Measurements from ENCODE around the gene VTCN1. TPM values are rescaled to one million over a fixed set of nuclear protein-coding genes. Genes with fewer than 3 reads are reported as not detected.
A peak's percentile ranks its signal among the peaks of the same experiment; 100 is the strongest.

VTCN1 gene
- total and polyA plus RNA-seq, 2 donors (not counting 3 experiments of a cell fraction or from before 2014, with no cell fraction given) = not detected

DNA sequence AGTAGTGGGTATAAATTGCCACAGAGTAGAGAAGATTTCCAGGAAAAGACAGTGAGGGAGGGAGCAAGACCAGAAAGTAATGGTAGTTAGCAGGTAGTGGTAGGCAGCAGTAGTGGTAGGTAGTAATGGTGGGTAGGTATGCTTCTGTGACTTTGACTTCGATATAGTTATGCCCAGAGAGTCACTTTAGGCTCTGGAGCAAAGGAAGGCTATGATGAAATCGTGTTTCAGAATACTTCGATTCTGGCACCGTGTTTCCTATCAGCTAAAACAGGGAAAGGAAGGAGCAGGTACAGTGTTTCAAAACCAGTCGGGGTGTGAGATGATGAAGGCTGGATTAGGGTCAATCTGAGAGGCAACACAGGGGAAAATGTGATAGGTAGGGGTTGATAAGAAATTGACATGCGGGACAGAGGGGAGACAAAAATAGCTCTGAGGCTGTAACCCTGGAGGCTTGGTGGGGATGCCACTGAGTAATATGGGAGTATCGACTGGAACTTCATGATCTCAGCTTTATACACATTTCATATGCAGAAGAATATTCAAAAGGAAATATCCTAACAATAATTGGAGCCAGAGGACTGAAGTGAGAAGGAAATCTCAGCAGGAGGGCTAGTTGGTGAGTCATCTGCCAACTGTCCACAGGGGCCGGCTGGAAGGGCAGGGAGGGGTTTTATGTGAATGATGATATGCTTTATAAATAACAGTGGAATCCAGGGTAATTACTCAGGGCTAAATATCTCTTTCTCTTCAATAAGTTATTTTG is 64.0 kb downstream of the VTCN1 start:
- no peak for DNase-seq (ENCODE audit: low read depth, low spot score)
- no peaks in the 10 kb centered on the region for H3K36me3 ChIP-seq (ENCODE audit: control insufficient read depth in 2 of 2, extremely low read depth in 1 of 2, insufficient read depth in 2 of 2, low read length in 2 of 2)
- CTCF ChIA-PET = interaction anchor here (1.2 kb wide), 1 partner anchor 79 kb away, joined by 3 read pairs; no protein-coding TSS in a partner anchor
- BruUV-seq (replicated peaks) = no TSS peak
- FAIRE-seq = no peak
- H3K9me3 ChIP-seq (replicated peaks; ENCODE audit: control insufficient read depth, insufficient read depth, low read length) = no peaks in the 10 kb centered on the region
- intact Hi-C loops (cut with micrococcal nuclease) (no loop called here), dilution Hi-C loops (cut with MboI; ENCODE audit: extremely low pct_ligation_motif_present, low sequenced_read_pairs) (no loop called here)
- H3K79me2 ChIP-seq (ENCODE audit: control insufficient read depth, insufficient read depth, low read length) = no peaks in the 10 kb centered on the region
- H4K20me1 ChIP-seq (replicated peaks; ENCODE audit: control insufficient read depth, extremely low read depth, insufficient read depth, low read length) = no peaks in the 10 kb centered on the region
- TF ChIP-seq FOS (IDR thresholded peaks at IDR 0.05; ENCODE audit: borderline replicate concordance, insufficient read depth, low read length) = peak; percentile 60
- no peak for TF ChIP-seq GATA2 (IDR thresholded peaks at IDR 0.05; ENCODE audit: insufficient read depth, insufficient read length, low read depth, low read length)
- H3K4me2 ChIP-seq (ENCODE audit: insufficient read depth, low read length) = no peak overlapping the region
- POLR2A ChIA-PET = interaction anchor here (0.5 kb wide), 1 partner anchor 31 kb away, joined by 4 read pairs; no protein-coding TSS in a partner anchor
- H3K27me3 ChIP-seq (ENCODE audit: control insufficient read depth in 2 of 2, insufficient read depth in 2 of 2, low read length in 2 of 2) = no peaks in the 10 kb centered on the region
- no peaks in the 10 kb centered on the region for H3K9me1 ChIP-seq (replicated peaks; ENCODE audit: control insufficient read depth, extremely low read depth, insufficient read depth, low read length)
- no peaks in the 10 kb centered on the region for H3K4me1 ChIP-seq (ENCODE audit: control insufficient read depth, extremely low read depth, insufficient read depth, low read length)
- no peak overlapping the region for H3K9ac ChIP-seq (replicated peaks; ENCODE audit: extremely low read depth, insufficient read depth, low read length)
- no peak overlapping the region for H3K27ac ChIP-seq (ENCODE audit: insufficient read depth, low read depth, low read length)
- H3K4me3 ChIP-seq (replicated peaks in 1 of 3; ENCODE audit: insufficient read depth in 1 of 3, low read depth in 1 of 3, low read length in 3 of 3) = no peak overlapping the region
- no peak overlapping the region for H2AFZ ChIP-seq (ENCODE audit: low read depth, low read length)

DNA sequence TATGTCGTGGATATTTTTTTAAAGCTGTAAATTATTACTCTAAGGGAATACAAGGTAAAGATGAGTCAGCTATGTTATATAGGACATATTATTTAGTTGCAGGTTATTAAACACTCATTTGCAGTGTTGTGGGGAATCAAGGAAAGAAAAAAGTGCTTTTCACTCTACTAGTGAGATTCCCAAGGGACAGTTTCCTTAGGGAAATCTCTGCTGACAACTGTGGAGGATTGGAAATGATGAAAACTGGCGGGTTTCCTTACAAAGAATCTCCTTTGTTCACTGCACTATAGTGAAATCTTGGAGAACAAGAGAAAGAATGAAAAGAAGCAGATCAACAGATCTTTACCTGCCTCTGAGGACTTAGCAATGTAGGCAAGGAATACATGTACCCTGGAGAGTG is 64.7 kb downstream of the VTCN1 start:
- DNase-seq (ENCODE audit: low read depth, low spot score) (no peak), FAIRE-seq (no peak)
- Histone ChIP-seq H3K4me2 (ENCODE audit: insufficient read depth, low read length) (no peak overlapping the region), H3K79me2 (ENCODE audit: control insufficient read depth, insufficient read depth, low read length) (no peaks in the 10 kb centered on the region), H3K4me1 (ENCODE audit: control insufficient read depth, extremely low read depth, insufficient read depth, low read length) (no peaks in the 10 kb centered on the region), H3K27ac (ENCODE audit: insufficient read depth, low read depth, low read length) (no peak overlapping the region), H3K9me3 (replicated peaks; ENCODE audit: control insufficient read depth, insufficient read depth, low read length) (no peaks in the 10 kb centered on the region), H2AFZ (ENCODE audit: low read depth, low read length) (no peak overlapping the region), H3K4me3 (replicated peaks in 1 of 3; ENCODE audit: insufficient read depth in 1 of 3, low read depth in 1 of 3, low read length in 3 of 3) (no peak overlapping the region), H3K9me1 (replicated peaks; ENCODE audit: control insufficient read depth, extremely low read depth, insufficient read depth, low read length) (no peaks in the 10 kb centered on the region), H4K20me1 (replicated peaks; ENCODE audit: control insufficient read depth, extremely low read depth, insufficient read depth, low read length) (no peaks in the 10 kb centered on the region), H3K27me3 (ENCODE audit: control insufficient read depth in 2 of 2, insufficient read depth in 2 of 2, low read length in 2 of 2) (no peaks in the 10 kb centered on the region), H3K36me3 (ENCODE audit: control insufficient read depth in 2 of 2, extremely low read depth in 1 of 2, insufficient read depth in 2 of 2, low read length in 2 of 2) (no peaks in the 10 kb centered on the region), H3K9ac (replicated peaks; ENCODE audit: extremely low read depth, insufficient read depth, low read length) (no peak overlapping the region)
- no peak for TF ChIP-seq CTCF (IDR thresholded peaks at IDR 0.05; ENCODE audit: extremely low read depth in 1 of 2, insufficient read depth in 1 of 2, low read depth in 1 of 2, low read length in 2 of 2)
- intact Hi-C loops (cut with micrococcal nuclease) = no loop called here
- ChIA-PET CTCF (interaction anchor here (1.2 kb wide), 1 partner anchor 78 kb away, joined by 3 read pairs; no protein-coding TSS in a partner anchor), POLR2A (interaction anchor here (0.5 kb wide), 1 partner anchor 32 kb away, joined by 4 read pairs; no protein-coding TSS in a partner anchor)
- dilution Hi-C loops (cut with MboI; ENCODE audit: extremely low pct_ligation_motif_present, low sequenced_read_pairs) = no loop called here
- BruUV-seq (replicated peaks) = no TSS peak
